ENCODE measurements around the gene KRT6A. TPM values are rescaled to one million over a fixed set of nuclear protein-coding genes. Genes with fewer than 3 reads are reported as not detected.

The KRT6A gene
- total and polyA plus RNA-seq, 10 of the 15 experiments (the other 5 are each of a cell fraction or from before 2014, with no cell fraction given), result 0.96 TPM; not detected in 9

GRCh38 chr12:52518574-52519386 is 25.7 kb upstream of the KRT6A start:
- DNase-seq (ENCODE audit: low read depth, low spot score), result no peak
- RAD21 ChIA-PET (ENCODE audit: unreplicated experiment), result no interaction called here
- TF ChIP-seq PML (IDR thresholded peaks at IDR 0.05; ENCODE audit: low read length) (no peak), SIN3A (IDR thresholded peaks at IDR 0.05; ENCODE audit: low read depth, low read length) (no peak), ATF3 (IDR thresholded peaks at IDR 0.05; ENCODE audit: borderline replicate concordance, extremely low read depth, low read depth, low read length) (no peak), PKNOX1 (IDR thresholded peaks at IDR 0.05) (no peak), HCFC1 (IDR thresholded peaks at IDR 0.05; ENCODE audit: low read length) (no peak), USF2 (IDR thresholded peaks at IDR 0.05; ENCODE audit: borderline replicate concordance, low read depth, low read length) (no peak), YBX1 (IDR thresholded peaks at IDR 0.05) (no peak), MLLT1 (IDR thresholded peaks at IDR 0.05) (no peak), HDAC2 (IDR thresholded peaks at IDR 0.05) (no peak), NFXL1 (IDR thresholded peaks at IDR 0.05; ENCODE audit: borderline replicate concordance) (no peak), CREM (IDR thresholded peaks at IDR 0.05; ENCODE audit: low read depth) (no peak), BCLAF1 (IDR thresholded peaks at IDR 0.05) (no peak)

More at GRCh38 chr12:52518574-52519386, 25.7 kb upstream of the KRT6A start:
- H3K4me2 ChIP-seq (ENCODE audit: control insufficient read depth, insufficient read depth), result no peak overlapping the region
- intact Hi-C loops (cut with micrococcal nuclease; ENCODE audit: unreplicated experiment) (no loop called here), in situ Hi-C loops (cut with MboI) (no loop called here)
- no peaks in the 10 kb centered on the region for H3K9me3 ChIP-seq (replicated peaks; ENCODE audit: control insufficient read depth, insufficient read depth, low read length)
- no peak overlapping the region for H2AFZ ChIP-seq (ENCODE audit: control insufficient read depth, low read depth, low read length)
- no peaks in the 10 kb centered on the region for H3K79me2 ChIP-seq (ENCODE audit: control insufficient read depth, insufficient read depth, low read length)
- no peak overlapping the region for H3K27ac ChIP-seq (ENCODE audit: control insufficient read depth, insufficient read depth)
- ATAC-seq (no peak), FAIRE-seq (no peak)
- BruUV-seq (replicated peaks), result no TSS peak
- H3K9ac ChIP-seq (ENCODE audit: control insufficient read depth, insufficient read depth, low read length), result no peak overlapping the region
- ChIA-PET POLR2A (interaction anchor here (0.5 kb wide), 1 partner anchor 775 kb away, joined by 3 read pairs; no protein-coding TSS in a partner anchor), SMC1A (ENCODE audit: uncharacterized antibody, unreplicated experiment) (interaction anchor here (0.7 kb wide), 1 partner anchor 203 kb away, joined by 4 read pairs; no protein-coding TSS in a partner anchor), CTCF (no interaction called here)
- no peak overlapping the region for H3K4me3 ChIP-seq
- no peaks in the 10 kb centered on the region for H4K20me1 ChIP-seq (ENCODE audit: control insufficient read depth, insufficient read depth)
- H3K27me3 ChIP-seq (replicated peaks in 1 of 2; ENCODE audit: control insufficient read depth in 2 of 2, insufficient read depth in 2 of 2, low read length in 1 of 2), result peaks cover 0 to 4% of the 10 kb centered on the region in 2 experiments; a peak in 3 of 4 replicates
- 40% methylated on average over 8 of the region's 8 CpGs for WGBS (ENCODE audit: insufficient coverage, insufficient replicate concordance, low lambda C conversion rate, missing lambda C conversion rate)
- no peaks in the 10 kb centered on the region for H3K36me3 ChIP-seq (ENCODE audit: control insufficient read depth in 2 of 2, insufficient read depth in 2 of 2, low read length in 1 of 2)
- no peaks in the 10 kb centered on the region for H3K4me1 ChIP-seq (ENCODE audit: control insufficient read depth, insufficient read depth, low read length)

Measured in GM12878 (cell line).